GM19239 (cell line): Measurements from ENCODE around the gene PVALEF.

Source experiments
- DNase-seq: peaks from one replicate; pipeline ENCODE4 v3.0.0; 2011; ENCODE audit warnings: low spot score; ENCODE audit not compliant: insufficient read length
- FAIRE-seq: peaks from 2 replicates; lab custom pipeline; 2011; peaks lifted over from hg19 to GRCh38; lab: Jason Lieb, UNC

Gene PVALEF

GRCh38 chr17:81228834-81229665 lies 63.7 kb downstream of the PVALEF start:
- FAIRE-seq = no peak

GRCh38 chr17:81229666-81229920 lies 64.3 kb downstream of the PVALEF start:
- FAIRE-seq = no peak
- no peak for DNase-seq

More at GRCh38 chr17:81228834-81229665, 63.7 kb downstream of the PVALEF start:
- no peak for DNase-seq

GRCh38 chr17:81230043-81230820 lies 64.9 kb downstream of the PVALEF start:
- FAIRE-seq (no peak), DNase-seq (no peak)

GRCh38 chr17:81231121-81231645 lies 65.9 kb downstream of the PVALEF start:
- DNase-seq (no peak), FAIRE-seq (no peak)

- FAIRE-seq (no peak), DNase-seq (no peak)
Measured at GRCh38 chr17:81231766-81232581, 66.7 kb downstream of the PVALEF start.
